B cell (primary cell): ENCODE data around the gene PRUNE2.

ENCODE experiments used
- CTCF ChIP-seq: fragments of 200-600 bp; IDR thresholded peaks from one replicate; pipeline ENCODE4 v1.8.0; 2022; ENCODE audit warnings: antibody characterized with exemption, mild to moderate bottlenecking
- EZH2 ChIP-seq: IDR thresholded peaks from 2 replicates; pipeline ENCODE4 v1.6.1; 2012; ENCODE audit warnings: borderline replicate concordance, low read depth, mild to moderate bottlenecking, moderate library complexity, low read length; ENCODE audit not compliant: insufficient read depth, poor library complexity, severe bottlenecking

GRCh38 chr9:76680716-76681425 is 225.0 kb downstream of the PRUNE2 start:
- TF ChIP-seq CTCF (no peak), EZH2 (no peak)
